Vagina (tissue), 2 donors: ENCODE results near the gene ZNF280C. TPM values are rescaled to one million over a fixed set of nuclear protein-coding genes. Genes with fewer than 3 reads are reported as not detected.
"Not testable (repeated sequence)": the region's sequence is repeated elsewhere in the genome, so short reads cannot be mapped to it uniquely, and the experiment has no call there.

ENCODE experiments used
- DNase-seq, 2 donors: peaks; one replicate each; pipeline ENCODE4 v3.0.0-alpha.2; 2017; ENCODE audit errors: extremely low spot score in 2 of 2
- H3K27ac ChIP-seq: fragments of 200-600 bp; sonication (generic); one replicate; pipeline ENCODE4 v1.5.1; 2019
- H3K27me3 ChIP-seq: fragments of 200-600 bp; sonication (generic); one replicate; pipeline ENCODE4 v1.5.1; 2019
- H3K36me3 ChIP-seq, 2 donors: fragments of 200-600 bp; sonication (generic); one replicate each; pipeline ENCODE4 v1.5.1; 2017 to 2019
- H3K4me1 ChIP-seq: fragments of 200-600 bp; sonication (generic); one replicate; pipeline ENCODE4 v1.5.1; 2019
- H3K4me3 ChIP-seq, 2 donors: fragments of 200-600 bp; sonication (generic); 1 replicate in 1 of 2; 2 replicates in 1 of 2; pipeline ENCODE4 v1.5.1; 2016 to 2019
- H3K9me3 ChIP-seq: fragments of 200-600 bp; sonication (generic); one replicate; pipeline ENCODE4 v1.5.1; 2019
- CTCF ChIP-seq, 3 experiments: fragments of 450-650 bp in 2 of 3; fragments of 200-600 bp in 1 of 3; sonication (generic) in 1 of 3; IDR thresholded peaks; one replicate each; pipeline ENCODE4 v1.5.1; 2017 to 2019; ENCODE audit warnings: antibody characterized with exemption in 3 of 3, mild to moderate bottlenecking in 2 of 3, moderate library complexity in 2 of 3
- POLR2A ChIP-seq, 2 donors: fragments of 450-650 bp; IDR thresholded peaks; one replicate each; pipeline ENCODE4 v1.6.1; 2017; ENCODE audit warnings: antibody characterized with exemption in 2 of 2, mild to moderate bottlenecking in 2 of 2, moderate library complexity in 2 of 2
- POLR2AphosphoS5 ChIP-seq, 2 donors: sonication (generic); formaldehyde crosslinking; IDR thresholded peaks; one replicate each; pipeline ENCODE4 v1.9.0; 2017; ENCODE audit warnings: antibody characterized with exemption in 2 of 2, mild to moderate bottlenecking in 2 of 2, low read depth in 1 of 2; ENCODE audit not compliant: insufficient read depth in 1 of 2
- intact Hi-C: fragments of 100-400 bp; cut with DNase I; formaldehyde crosslinking; loops from one replicate; pipeline ENCODE4 v1.15.1; 2023
- total RNA-seq: library from RNA; depleted of rRNA; stranded (reverse); fragments of >200 nt; gene quantifications from one replicate; pipeline ENCODE4 v1.2.3, GENCODE V29; 2016

Gene ZNF280C
- total RNA-seq, 1 donor from 2014 or later, result 4.2 TPM

- intact Hi-C loops, result no loop called here
- Histone ChIP-seq H3K4me3 (no peak overlapping the region), H3K9me3 (no peaks in the 10 kb centered on the region), H3K36me3 (peaks cover 0 to 10% of the 10 kb centered on the region in 2 donors), H3K27me3 (no peaks in the 10 kb centered on the region), H3K27ac (no peak overlapping the region), H3K4me1 (no peaks in the 10 kb centered on the region)
- DNase-seq, result no peak
- TF ChIP-seq POLR2A (IDR thresholded peaks at IDR 0.05) (no peak), CTCF (IDR thresholded peaks at IDR 0.05) (no peak), POLR2AphosphoS5 (IDR thresholded peaks at IDR 0.05; ENCODE audit: insufficient read depth in 1 of 2, low read depth in 1 of 2) (no peak)
These were observed 23.3 kb downstream of the ZNF280C start for GRCh38 chrX:130245441-130245840.

- H3K4me3 ChIP-seq, H3K27ac ChIP-seq, H3K9me3 ChIP-seq, intact Hi-C loops, DNase-seq, H3K4me1 ChIP-seq, H3K36me3 ChIP-seq, H3K27me3 ChIP-seq: not testable (repeated sequence)
These were observed 37.5 kb downstream of the ZNF280C start for GRCh38 chrX:130231184-130231583.

GRCh38 chrX:130228871-130229270 lies 39.8 kb downstream of the ZNF280C start:
- H3K9me3 ChIP-seq, result no peaks in the 10 kb centered on the region

GRCh38 chrX:130224810-130225209 lies 43.9 kb downstream of the ZNF280C start:
- Histone ChIP-seq H3K4me3 (no peak overlapping the region), H3K4me1 (no peaks in the 10 kb centered on the region), H3K27me3 (no peaks in the 10 kb centered on the region), H3K9me3 (no peaks in the 10 kb centered on the region), H3K27ac (no peak overlapping the region), H3K36me3 (no peaks in the 10 kb centered on the region)
- no peak for TF ChIP-seq POLR2A (IDR thresholded peaks at IDR 0.05)
- TF ChIP-seq CTCF (IDR thresholded peaks at IDR 0.05), result no peak
- TF ChIP-seq POLR2AphosphoS5 (IDR thresholded peaks at IDR 0.05; ENCODE audit: insufficient read depth in 1 of 2, low read depth in 1 of 2), result no peak
- DNase-seq, result no peak
- intact Hi-C loops, result no loop called here

More at GRCh38 chrX:130228871-130229270, 39.8 kb downstream of the ZNF280C start:
- Histone ChIP-seq H3K4me1 (no peaks in the 10 kb centered on the region), H3K27ac (no peak overlapping the region), H3K4me3 (no peak overlapping the region), H3K36me3 (peaks cover 0 to 5% of the 10 kb centered on the region in 2 donors), H3K27me3 (no peaks in the 10 kb centered on the region)
- no peak for DNase-seq
- intact Hi-C loops, result no loop called here
- TF ChIP-seq CTCF (IDR thresholded peaks at IDR 0.05) (no peak), POLR2AphosphoS5 (IDR thresholded peaks at IDR 0.05; ENCODE audit: insufficient read depth in 1 of 2, low read depth in 1 of 2) (no peak), POLR2A (IDR thresholded peaks at IDR 0.05) (no peak)

- H3K27ac ChIP-seq, result no peak overlapping the region
- H3K36me3 ChIP-seq, result no peaks in the 10 kb centered on the region
- DNase-seq, result no peak
- TF ChIP-seq POLR2A (IDR thresholded peaks at IDR 0.05) (no peak), POLR2AphosphoS5 (IDR thresholded peaks at IDR 0.05; ENCODE audit: insufficient read depth in 1 of 2, low read depth in 1 of 2) (no peak), CTCF (IDR thresholded peaks at IDR 0.05) (no peak)
- H3K4me3 ChIP-seq, result no peak overlapping the region
- no peaks in the 10 kb centered on the region for H3K9me3 ChIP-seq
- intact Hi-C loops, result no loop called here
- H3K27me3 ChIP-seq, result no peaks in the 10 kb centered on the region
- no peaks in the 10 kb centered on the region for H3K4me1 ChIP-seq
These were observed 52.4 kb downstream of the ZNF280C start for GRCh38 chrX:130216320-130216719.

- Histone ChIP-seq H3K27me3 (no peaks in the 10 kb centered on the region), H3K4me1 (no peaks in the 10 kb centered on the region), H3K36me3 (no peaks in the 10 kb centered on the region), H3K4me3 (no peak overlapping the region), H3K9me3 (no peaks in the 10 kb centered on the region), H3K27ac (no peak overlapping the region)
- no peak for TF ChIP-seq CTCF (IDR thresholded peaks at IDR 0.05)
- no peak for TF ChIP-seq POLR2A (IDR thresholded peaks at IDR 0.05)
- no peak for TF ChIP-seq POLR2AphosphoS5 (IDR thresholded peaks at IDR 0.05; ENCODE audit: insufficient read depth in 1 of 2, low read depth in 1 of 2)
- intact Hi-C loops, result no loop called here
- DNase-seq, result no peak
These were observed 55.3 kb downstream of the ZNF280C start for GRCh38 chrX:130213376-130213775.
